Suppressor macrophage (primary cell): ENCODE data around the gene CKAP4.

Experiments
- DNase-seq, 4 experiments: peaks; one replicate each; pipeline ENCODE4 v3.0.0-alpha.2; 2020 to 2022

CKAP4 gene

GRCh38 chr12:106197906-106198623 lies 49.8 kb downstream of the CKAP4 start:
- no peak for DNase-seq

GRCh38 chr12:106195621-106196027 lies 52.2 kb downstream of the CKAP4 start:
- DNase-seq: peak in 1 of 4 experiments; percentile 2

GRCh38 chr12:106194351-106194750 lies 53.5 kb downstream of the CKAP4 start:
- DNase-seq: no peak

DNA sequence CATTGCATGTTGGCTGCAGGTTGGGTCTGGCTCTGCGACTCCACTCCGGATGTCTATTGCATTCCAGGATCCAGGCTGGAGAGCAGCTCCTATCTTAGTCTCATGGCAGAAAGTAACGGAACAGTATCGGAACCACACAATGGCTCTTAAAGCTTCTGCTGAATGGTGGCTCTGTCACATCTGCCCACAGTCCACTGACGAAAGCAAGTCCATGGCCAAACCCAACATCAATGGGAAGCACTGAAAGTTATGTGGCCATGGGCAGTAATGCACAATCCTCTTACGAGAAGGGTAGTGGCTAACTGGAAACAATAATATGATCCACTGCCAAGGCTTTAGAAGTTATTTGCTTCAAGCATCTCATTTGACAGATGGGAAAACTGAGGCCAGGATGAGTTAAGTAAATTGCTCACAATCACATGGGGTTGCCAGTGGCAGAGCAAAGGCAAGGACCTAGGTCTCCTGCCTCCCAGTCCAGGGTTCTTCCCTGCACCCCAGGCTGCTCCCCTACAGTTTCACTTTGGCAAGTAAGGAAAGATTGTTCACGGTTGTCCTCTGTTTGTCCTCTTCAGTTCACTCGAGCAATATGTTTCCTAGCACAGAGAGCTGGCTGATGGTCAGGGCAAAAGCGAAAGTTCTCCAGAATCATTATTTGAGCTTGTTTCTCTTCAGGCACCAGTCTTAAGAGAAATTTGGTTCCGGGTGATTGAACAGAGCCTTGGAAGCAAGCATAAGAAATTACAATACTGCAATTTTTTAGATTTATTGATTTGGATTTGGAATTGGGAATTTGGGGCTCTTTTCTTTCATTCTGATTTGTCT lies 54.2 kb downstream of the CKAP4 start:
- no peak for DNase-seq

DNA sequence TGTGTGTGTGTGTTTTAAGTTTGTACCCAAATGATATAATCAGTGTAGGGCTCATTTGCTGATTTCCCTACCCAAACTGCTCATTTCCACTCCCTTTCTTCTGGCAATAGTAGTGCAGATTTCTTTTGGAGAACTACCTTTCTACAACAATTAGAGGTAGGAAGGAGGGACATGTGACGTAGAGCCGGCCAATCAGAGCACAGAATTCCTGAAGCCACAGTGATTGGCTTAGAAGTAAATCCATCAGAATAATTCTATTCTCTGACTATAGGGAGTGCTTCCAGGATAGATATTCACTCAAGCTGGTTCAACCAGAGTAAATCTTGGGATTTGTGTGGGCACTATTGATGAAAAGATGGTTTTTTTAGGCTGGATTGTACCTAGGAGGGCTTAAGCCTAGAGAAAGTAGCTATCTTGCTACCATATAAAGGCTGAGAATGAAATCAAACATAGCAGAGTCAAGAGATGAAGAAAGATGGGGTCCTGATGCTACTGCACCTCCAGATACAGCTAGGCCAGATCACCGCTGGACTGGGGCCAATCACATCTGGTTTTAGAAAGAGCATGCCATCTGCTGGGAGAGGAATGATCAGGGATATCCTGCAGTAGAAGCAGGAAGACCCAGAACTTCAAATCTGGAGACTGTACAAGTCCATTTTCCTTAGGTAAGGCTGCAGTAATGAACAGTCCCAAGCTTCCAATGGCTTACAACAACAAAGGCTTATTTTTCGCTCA lies 55.0 kb downstream of the CKAP4 start:
- DNase-seq: no peak

DNA sequence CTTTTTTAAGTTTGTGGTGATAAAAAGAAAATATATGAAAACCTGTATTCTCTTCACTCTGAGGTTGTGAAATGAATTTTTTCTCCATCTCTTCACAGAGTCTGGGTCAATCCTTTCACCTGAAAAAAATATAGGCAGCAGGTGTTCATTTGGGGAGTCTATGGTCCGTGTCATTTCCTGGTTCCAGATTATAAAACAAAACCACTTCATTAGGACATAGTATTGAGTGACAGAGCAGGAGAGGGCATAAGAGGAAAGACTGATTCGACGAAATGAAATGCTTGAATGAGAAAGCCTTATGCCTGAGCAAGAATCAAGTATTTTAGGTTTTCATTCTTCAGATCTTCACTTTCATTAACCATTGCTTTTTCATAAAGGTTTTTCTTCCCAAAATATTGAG lies 57.2 kb downstream of the CKAP4 start:
- no peak for DNase-seq

GRCh38 chr12:106189341-106189740 lies 58.5 kb downstream of the CKAP4 start:
- DNase-seq: no peak

- no peak for DNase-seq
Observed at GRCh38 chr12:106188256-106188655, 59.6 kb downstream of the CKAP4 start.
